K562 (cell line): Measurements from ENCODE around the gene KRT39. TPM values are rescaled to one million over a fixed set of nuclear protein-coding genes. Genes with fewer than 3 reads are reported as not detected.

Source experiments
- ATAC-seq: fragments of 200-7000 bp; cut with Tn5 transposase; 3 replicates; pipeline ENCODE4 v1.9.1; 2020; ENCODE audit warnings: moderate library complexity
- BruUV-seq: library from RNA; stranded (reverse); fragments of 400-500 nt; replicated peaks from 2 replicates; lab custom pipeline; 2021; lab: Mats Ljungman, UMichigan
- CTCF ChIA-PET: fragments of 300-600 bp; formaldehyde crosslinking; extraction: SDS; loops from one replicate; lab custom pipeline; 2021; ENCODE audit warnings: low intra/inter-chr PET ratio; lab: Yijun Ruan, JAX
- POLR2A ChIA-PET: fragments of 300-600, 350-650 bp; sonication (Branson Sonifier 250); formaldehyde crosslinking; extraction: SDS; loops from one replicate; lab custom pipeline; 2021; ENCODE audit warnings: antibody characterized with exemption, inconsistent platforms; lab: Yijun Ruan, JAX
- DNase-seq, 4 experiments: peaks; one replicate each; pipeline versions ENCODE4 v3.0.0 to v3.0.0-alpha.2; 2011 to 2018; ENCODE audit warnings: low spot score in 3 of 4, mixed read lengths in 3 of 4; ENCODE audit errors: extremely low read depth in 1 of 4
- FAIRE-seq: peaks from 2 replicates; lab custom pipeline; 2011; peaks lifted over from hg19 to GRCh38; lab: Jason Lieb, UNC
- H2AFZ ChIP-seq: 2 replicates; pipeline ENCODE4 v1.6.0; 2011; ENCODE audit warnings: low read depth, low read length, control low read depth, inconsistent platforms
- H3K27ac ChIP-seq: fragments of 200-600 bp; 3 replicates; pipeline ENCODE4 v1.8.0; 2011; ENCODE audit warnings: low read depth, mild to moderate bottlenecking, control low read depth, inconsistent platforms, low read length, moderate library complexity, mixed read lengths; ENCODE audit errors: extremely low read depth
- H3K27me3 ChIP-seq, 2 experiments: fragments of 300-600 bp in 1 of 2; 2 replicates in 1 of 2; 3 replicates in 1 of 2; pipeline versions ENCODE4 v1.6.0 to v1.8.0; 2011; ENCODE audit warnings: inconsistent platforms in 2 of 2, low read length in 2 of 2, mild to moderate bottlenecking in 1 of 2, mixed read lengths in 1 of 2, moderate library complexity in 1 of 2; ENCODE audit not compliant: control insufficient read depth in 2 of 2, insufficient read depth in 2 of 2
- H3K36me3 ChIP-seq: fragments of 300-600 bp; 3 replicates; pipeline ENCODE4 v1.8.0; 2011; ENCODE audit warnings: mild to moderate bottlenecking, low read length, inconsistent platforms; ENCODE audit not compliant: control insufficient read depth, insufficient read depth
- H3K4me1 ChIP-seq, 2 experiments: fragments of 200-600 bp in 1 of 2; replicated peaks in 1 of 2; 2 replicates in 1 of 2; 3 replicates in 1 of 2; pipeline versions ENCODE4 v1.5.1 to v1.8.0; 2011; ENCODE audit warnings: inconsistent platforms in 2 of 2, low read length in 2 of 2, mild to moderate bottlenecking in 1 of 2, mixed read lengths in 1 of 2, moderate library complexity in 1 of 2; ENCODE audit not compliant: control insufficient read depth in 2 of 2, insufficient read depth in 2 of 2
- H3K4me2 ChIP-seq: 2 replicates; pipeline ENCODE4 v1.6.1; 2011; ENCODE audit warnings: low read length, control low read depth, inconsistent platforms, mixed read lengths; ENCODE audit not compliant: insufficient read depth
- H3K4me3 ChIP-seq: fragments of 200-600 bp; sonication (generic), shearing (Covaris generic); 2 replicates; pipeline ENCODE4 v1.5.1; 2016; ENCODE audit warnings: control low read depth, inconsistent platforms
- H3K79me2 ChIP-seq: fragments of 200-600 bp; 3 replicates; pipeline ENCODE4 v1.8.0; 2011; ENCODE audit warnings: low read length, inconsistent platforms; ENCODE audit not compliant: control insufficient read depth, insufficient read depth
- H3K9ac ChIP-seq, 2 experiments: 2 replicates each; pipeline versions ENCODE4 v1.6.0 to v1.6.1; 2011; ENCODE audit warnings: low read depth in 2 of 2, low read length in 2 of 2, control low read depth in 1 of 2, inconsistent platforms in 1 of 2, mild to moderate bottlenecking in 1 of 2, mixed read lengths in 1 of 2; ENCODE audit not compliant: insufficient read depth in 1 of 2
- H3K9me1 ChIP-seq: one replicate; pipeline ENCODE4 v1.6.0; 2011; ENCODE audit warnings: inconsistent platforms, mild to moderate bottlenecking, low read length, moderate library complexity; ENCODE audit not compliant: control insufficient read depth, insufficient read depth
- H3K9me3 ChIP-seq: replicated peaks from 2 replicates; pipeline ENCODE4 v1.5.1; 2011; ENCODE audit warnings: low read depth, low read length, inconsistent platforms; ENCODE audit not compliant: control insufficient read depth, insufficient read depth
- H4K20me1 ChIP-seq: replicated peaks from 2 replicates; pipeline ENCODE4 v1.6.1; 2011; ENCODE audit warnings: low read length, inconsistent platforms, mixed read lengths; ENCODE audit not compliant: control insufficient read depth, insufficient read depth
- AFF4 ChIP-seq: sonication (generic); formaldehyde crosslinking; IDR thresholded peaks from 2 replicates; pipeline ENCODE4 v1.8.0; 2023; ENCODE audit warnings: mild to moderate bottlenecking, missing genetic modification reagents
- ASH1L ChIP-seq: fragments of 450-650 bp; IDR thresholded peaks from 2 replicates; pipeline ENCODE4 v1.6.1; 2018; ENCODE audit warnings: borderline replicate concordance, mild to moderate bottlenecking, low read depth; ENCODE audit not compliant: partially characterized antibody
- CHCHD3 ChIP-seq: fragments of 250-450 bp; sonication (Bioruptor Pico); IDR thresholded peaks from 2 replicates; pipeline ENCODE4 v2.1.2; 2022; ENCODE audit warnings: mild to moderate bottlenecking
- CTCFL ChIP-seq: IDR thresholded peaks from 2 replicates; pipeline ENCODE4 v1.6.1; 2011; ENCODE audit warnings: borderline replicate concordance, low read depth, mild to moderate bottlenecking, moderate library complexity, low read length; ENCODE audit not compliant: insufficient read depth, poor library complexity, severe bottlenecking
- CUX1 ChIP-seq: fragments of 200-800 bp; sonication (Bioruptor generic); IDR thresholded peaks from 2 replicates; pipeline ENCODE4 v1.6.1; 2016; ENCODE audit warnings: missing genetic modification characterization, missing compliant biosample characterization
- HLTF ChIP-seq: fragments of 450-650 bp; IDR thresholded peaks from 2 replicates; pipeline ENCODE4 v1.6.1; 2016
- KDM5B ChIP-seq: fragments of 200-600 bp; sonication (generic); IDR thresholded peaks from 2 replicates; pipeline ENCODE4 v1.6.1; 2012; ENCODE audit warnings: low read depth, mild to moderate bottlenecking, moderate library complexity, low read length, control low read depth, inconsistent platforms; ENCODE audit not compliant: insufficient replicate concordance
- NFIX ChIP-seq: fragments of 250-450 bp; sonication (Bioruptor Pico); IDR thresholded peaks from 2 replicates; pipeline ENCODE4 v1.4.0; 2020; ENCODE audit warnings: low read depth, mild to moderate bottlenecking, moderate library complexity
- XRCC3 ChIP-seq: fragments of 450-650 bp; IDR thresholded peaks from 2 replicates; pipeline ENCODE4 v1.6.1; 2017; ENCODE audit warnings: mild to moderate bottlenecking, moderate library complexity
- WGBS: fragments of 100-300 bp; shearing (Covaris generic); methylation state at CpG from one replicate; pipeline ENCODE4 v1.1.6; 2016; ENCODE audit warnings: low coverage, mixed read lengths; ENCODE audit not compliant: insufficient coverage; ENCODE audit errors: missing lambda C conversion rate; 5-methylcytosine and 5-hydroxymethylcytosine counted together
- in situ Hi-C: fragments of 300-500 bp; cut with MboI; formaldehyde crosslinking; loops from 4 replicates; pipeline ENCODE4 v1.15.0; 2018; ENCODE audit warnings: inconsistent platforms, mixed read lengths
- intact Hi-C: fragments of 100-400 bp; cut with micrococcal nuclease; formaldehyde crosslinking; loops from 2 replicates; pipeline ENCODE4 v1.14.2; 2022
- polyA plus RNA-seq, 8 experiments: library from polyadenylated mRNA; depleted of rRNA in 4 of 8; stranded (reverse) in 5 of 8; unstranded in 3 of 8; fragments of >200 nt; fragmentation: Nextera tagmentation in 2 of 8; fragmentation: Illumina TruSeq in 1 of 8; extraction: Ambion mirVana in 2 of 8; extraction: Trizol in 1 of 8; gene quantifications; 2 replicates each; pipeline versions ENCODE4 v1.2.1 to v1.2.3, GENCODE V29; 2011 to 2014; ENCODE audit warnings: inconsistent platforms in 1 of 8, missing spikeins in 1 of 8
- total RNA-seq, 7 experiments: library from RNA; depleted of rRNA in 6 of 7; stranded (reverse); fragments of >200 nt in 6 of 7; fragmentation: Illumina TruSeq in 2 of 7; extraction: Trizol in 2 of 7; gene quantifications; 2 replicates each; pipeline versions ENCODE4 v1.2.1 to v1.2.3, GENCODE V29; 2011 to 2021; ENCODE audit warnings: low replicate concordance in 1 of 7

KRT39 gene
- total and polyA plus RNA-seq, 9 of the 15 experiments (the other 6 are each of a cell fraction or from before 2014, with no cell fraction given), result not detected

GRCh38 chr17:41008811-41009210 is 42.1 kb upstream of the KRT39 start, which contains the start of gene KRTAP3-1 (continued):
- TF ChIP-seq CTCFL, result no peak

GRCh38 chr17:41004397-41004796 is 37.6 kb upstream of the KRT39 start:
- CTCF ChIA-PET, result no interaction called here
- FAIRE-seq (no peak), ATAC-seq (no peak), DNase-seq (no peak)
- H3K9ac ChIP-seq, result no peak overlapping the region; a peak in 1 of 4 replicates
- 0% methylated on average over 3 of the region's 3 CpGs for WGBS
- no TSS peak for BruUV-seq
- H3K27me3 ChIP-seq, result peaks cover 0 to 13% of the 10 kb centered on the region in 2 experiments; a peak in 3 of 5 replicates
- H4K20me1 ChIP-seq, result no peaks in the 10 kb centered on the region
- H3K36me3 ChIP-seq, result no peaks in the 10 kb centered on the region
- POLR2A ChIA-PET, result no interaction called here
- H3K4me2 ChIP-seq, result no peak overlapping the region
- in situ Hi-C loops, result no loop called here
- intact Hi-C loops, result no loop called here
- H3K79me2 ChIP-seq, result no peaks in the 10 kb centered on the region
- H3K4me3 ChIP-seq, result no peak overlapping the region
- no peak overlapping the region for H2AFZ ChIP-seq
- no peaks in the 10 kb centered on the region for H3K9me1 ChIP-seq
- H3K9me3 ChIP-seq, result no peaks in the 10 kb centered on the region
- H3K4me1 ChIP-seq, result no peaks in the 10 kb centered on the region; a peak in 1 of 5 replicates
- H3K27ac ChIP-seq, result no peak overlapping the region
- TF ChIP-seq HLTF, result no peak
- TF ChIP-seq KDM5B, result no peak
- no peak for TF ChIP-seq AFF4 (CRISPR knock-in tag)
- TF ChIP-seq NFIX (CRISPR knock-in tag), result no peak
- TF ChIP-seq CUX1 (CRISPR knock-in tag), result no peak
- no peak for TF ChIP-seq CHCHD3 (CRISPR knock-in tag)
- TF ChIP-seq XRCC3, result no peak
- TF ChIP-seq ASH1L, result no peak
